H9 (cell line): Measurements from ENCODE around the gene KLRC3. TPM values are rescaled to one million over a fixed set of nuclear protein-coding genes. Genes with fewer than 3 reads are reported as not detected.

ENCODE experiments used
- DNase-seq: peaks from one replicate; pipeline ENCODE4 v3.0.0-alpha.2; 2017
- H2AFZ ChIP-seq: one replicate; pipeline ENCODE4 v1.6.1; 2013; ENCODE audit warnings: mild to moderate bottlenecking, low read length, control low read depth, moderate library complexity
- H2AK5ac ChIP-seq: 2 replicates; pipeline ENCODE4 v1.6.1; 2013; ENCODE audit warnings: low read length, control low read depth, mixed read lengths; ENCODE audit not compliant: insufficient read length
- H2BK120ac ChIP-seq: one replicate; pipeline ENCODE4 v1.6.1; 2013; ENCODE audit warnings: low read depth, mild to moderate bottlenecking, low read length, control low read depth, inconsistent platforms; ENCODE audit not compliant: poor library complexity, severe bottlenecking
- H2BK12ac ChIP-seq: 2 replicates; pipeline ENCODE4 v1.6.1; 2013; ENCODE audit warnings: low read length, control low read depth, mixed read lengths, low read depth; ENCODE audit not compliant: insufficient read length
- H2BK15ac ChIP-seq: 2 replicates; pipeline ENCODE4 v1.6.1; 2013; ENCODE audit warnings: low read depth, low read length, control low read depth
- H2BK20ac ChIP-seq: one replicate; pipeline ENCODE4 v1.6.1; 2013; ENCODE audit warnings: low read depth, mild to moderate bottlenecking, low read length, control low read depth, inconsistent platforms; ENCODE audit not compliant: poor library complexity, severe bottlenecking
- H2BK5ac ChIP-seq: 2 replicates; pipeline ENCODE4 v1.6.1; 2013; ENCODE audit warnings: low read length, control low read depth, mixed read lengths; ENCODE audit not compliant: insufficient read length
- H3K14ac ChIP-seq: 2 replicates; pipeline ENCODE4 v1.6.1; 2013; ENCODE audit warnings: low read length, control low read depth; ENCODE audit not compliant: insufficient read depth
- H3K18ac ChIP-seq: 2 replicates; pipeline ENCODE4 v1.6.1; 2013; ENCODE audit warnings: low read depth, mild to moderate bottlenecking, mixed read lengths, low read length, control low read depth; ENCODE audit not compliant: insufficient read length
- H3K23ac ChIP-seq: 2 replicates; pipeline ENCODE4 v1.6.1; 2013; ENCODE audit warnings: low read length, control low read depth, mixed read lengths, low read depth; ENCODE audit not compliant: insufficient read length
- H3K23me2 ChIP-seq: 2 replicates; pipeline ENCODE4 v1.6.1; 2013; ENCODE audit warnings: low read depth, mild to moderate bottlenecking, mixed read lengths, low read length, control low read depth; ENCODE audit not compliant: insufficient read length, poor library complexity, severe bottlenecking
- H3K27ac ChIP-seq: 2 replicates; pipeline ENCODE4 v1.5.1; 2013; ENCODE audit warnings: low read length, control low read depth, mixed read lengths, low read depth; ENCODE audit not compliant: insufficient read length
- H3K27me3 ChIP-seq: 2 replicates; pipeline ENCODE4 v1.6.1; 2013; ENCODE audit warnings: low read length, control low read depth, inconsistent platforms; ENCODE audit not compliant: insufficient read depth
- H3K4ac ChIP-seq: 2 replicates; pipeline ENCODE4 v1.6.1; 2013; ENCODE audit warnings: low read depth, mild to moderate bottlenecking, control low read depth, inconsistent platforms, low read length, moderate library complexity
- H3K4me1 ChIP-seq: 2 replicates; pipeline ENCODE4 v1.6.1; 2013; ENCODE audit warnings: low read length, control low read depth, inconsistent platforms; ENCODE audit not compliant: insufficient read depth
- H3K4me2 ChIP-seq: 2 replicates; pipeline ENCODE4 v1.6.1; 2013; ENCODE audit warnings: low read length, control low read depth, mixed read lengths; ENCODE audit not compliant: insufficient read length, insufficient read depth
- H3K56ac ChIP-seq: 2 replicates; pipeline ENCODE4 v1.6.1; 2013; ENCODE audit warnings: low read depth, mild to moderate bottlenecking, mixed read lengths, low read length, control low read depth; ENCODE audit not compliant: insufficient read length
- H3K79me1 ChIP-seq: 2 replicates; pipeline ENCODE4 v1.6.1; 2013; ENCODE audit warnings: low read depth, mild to moderate bottlenecking, moderate library complexity, low read length, control low read depth, inconsistent platforms; ENCODE audit not compliant: insufficient read depth, poor library complexity, severe bottlenecking
- H3K79me2 ChIP-seq: 2 replicates; pipeline ENCODE4 v1.6.1; 2013; ENCODE audit warnings: low read length, control low read depth, inconsistent platforms; ENCODE audit not compliant: insufficient read depth
- H3K9ac ChIP-seq: 2 replicates; pipeline ENCODE4 v1.6.1; 2013; ENCODE audit warnings: low read length, control low read depth, mixed read lengths; ENCODE audit not compliant: insufficient read length; ENCODE audit errors: extremely low read depth
- H3K9me3 ChIP-seq: one replicate; pipeline ENCODE4 v1.6.1; 2013; ENCODE audit warnings: low read depth, low read length, inconsistent platforms; ENCODE audit not compliant: control insufficient read depth
- H3T11ph ChIP-seq: one replicate; pipeline ENCODE4 v1.6.1; 2013; ENCODE audit warnings: mild to moderate bottlenecking, low read length, control low read depth, inconsistent platforms
- H4K20me1 ChIP-seq: one replicate; pipeline ENCODE4 v1.6.1; 2013; ENCODE audit not compliant: control insufficient read depth, insufficient read length, insufficient read depth
- H4K5ac ChIP-seq: 2 replicates; pipeline ENCODE4 v1.6.1; 2013; ENCODE audit warnings: low read depth, mild to moderate bottlenecking, mixed read lengths, low read length, control low read depth; ENCODE audit not compliant: insufficient read length
- H4K8ac ChIP-seq: replicated peaks from 2 replicates; pipeline ENCODE4 v1.6.1; 2013; ENCODE audit warnings: low read length, control low read depth, mixed read lengths, low read depth; ENCODE audit not compliant: insufficient read length
- H4K91ac ChIP-seq: 2 replicates; pipeline ENCODE4 v1.6.1; 2013; ENCODE audit warnings: low read depth, mild to moderate bottlenecking, moderate library complexity, mixed read lengths, low read length, control low read depth; ENCODE audit not compliant: insufficient read length
- H3K27ac Mint-ChIP-seq, 3 experiments: 2 replicates in 2 of 3; 3 replicates in 1 of 3; pipeline ENCODE4 v1.8.0; 2020 to 2021; ENCODE audit warnings: mixed read lengths in 3 of 3, mild to moderate bottlenecking in 1 of 3, moderate library complexity in 1 of 3
- H3K27me3 Mint-ChIP-seq: 2 replicates; pipeline ENCODE4 v1.8.0; 2021; ENCODE audit warnings: low read depth, mild to moderate bottlenecking, moderate library complexity, mixed read lengths
- H3K36me3 Mint-ChIP-seq, 3 experiments: 2 replicates in 2 of 3; 3 replicates in 1 of 3; pipeline ENCODE4 v1.8.0; 2020 to 2021; ENCODE audit warnings: low read depth in 3 of 3, mixed read lengths in 3 of 3; ENCODE audit not compliant: insufficient read depth in 1 of 3
- H3K4me1 Mint-ChIP-seq, 2 experiments: 2 replicates each; pipeline ENCODE4 v1.8.0; 2020; ENCODE audit warnings: mixed read lengths in 2 of 2
- H3K4me3 Mint-ChIP-seq, 2 experiments: 2 replicates in 1 of 2; 3 replicates in 1 of 2; pipeline ENCODE4 v1.8.0; 2020 to 2021; ENCODE audit warnings: mild to moderate bottlenecking in 2 of 2, mixed read lengths in 2 of 2, moderate library complexity in 1 of 2
- H3K9me3 Mint-ChIP-seq, 2 experiments: 2 replicates in 1 of 2; 3 replicates in 1 of 2; pipeline ENCODE4 v1.8.0; 2020; ENCODE audit warnings: mild to moderate bottlenecking in 2 of 2, mixed read lengths in 2 of 2, moderate library complexity in 1 of 2
- CTCF ChIP-seq: fragments of 200-600 bp; sonication (generic); conservative IDR thresholded peaks from 3 replicates; pipeline ENCODE4 v1.8.0; 2021; ENCODE audit warnings: antibody characterized with exemption, mild to moderate bottlenecking
- WGBS: extraction: QIAGEN DNeasy Blood & Tissue Kit; methylation state at CpG from one replicate; pipeline ENCODE4 v1.1.7; 2013; ENCODE audit warnings: missing lambda C conversion rate, low lambda C conversion rate, mixed read lengths; ENCODE audit not compliant: insufficient read length; ENCODE audit errors: extremely low coverage; 5-methylcytosine and 5-hydroxymethylcytosine counted together
- total RNA-seq: library from RNA; stranded (reverse); gene quantifications from 2 replicates; pipeline ENCODE4 v1.2.1, GENCODE V29; 2021

Gene KLRC3
- total RNA-seq, 1 experiment from 2014 or later, result not detected

- WGBS, result no CpG with 5 or more reads among the region's 3 CpGs
- Histone ChIP-seq H2BK15ac (no peak overlapping the region), H4K91ac (no peak overlapping the region), H2AK5ac (no peak overlapping the region), H2BK12ac (no peak overlapping the region), H2AFZ (no peak overlapping the region), H3K4me2 (no peak overlapping the region), H2BK20ac (no peak overlapping the region), H4K8ac (no peak overlapping the region), H3K23ac (no peak overlapping the region), H4K5ac (no peak overlapping the region), H3K9ac (no peak overlapping the region), H3K4ac (no peak overlapping the region), H3K14ac (no peak overlapping the region), H3T11ph (no peak overlapping the region), H3K56ac (no peak overlapping the region), H2BK5ac (no peak overlapping the region), H3K18ac (no peak overlapping the region), H3K9me3 (no peaks in the 10 kb centered on the region), H3K27ac (no peak overlapping the region), H4K20me1 (no peaks in the 10 kb centered on the region), H3K23me2 (no peaks in the 10 kb centered on the region), H3K79me2 (no peaks in the 10 kb centered on the region), H3K4me1 (no peaks in the 10 kb centered on the region; the same call in 1 of the 2 replicates), H3K27me3 (no peaks in the 10 kb centered on the region), H2BK120ac (no peak overlapping the region), H3K79me1 (no peaks in the 10 kb centered on the region)
- H3K27me3 Mint-ChIP-seq, result no peaks in the 10 kb centered on the region
- no peak overlapping the region for H3K4me3 Mint-ChIP-seq
- H3K27ac Mint-ChIP-seq, result no peak overlapping the region
- H3K36me3 Mint-ChIP-seq, result no peaks in the 10 kb centered on the region
- no peaks in the 10 kb centered on the region for H3K9me3 Mint-ChIP-seq
- TF ChIP-seq CTCF, result no peak
- no peak for DNase-seq
- H3K4me1 Mint-ChIP-seq, result peaks cover 4% of the 10 kb centered on the region in 2 experiments; a peak in 3 of 4 replicates
Observed at GRCh38 chr12:10393291-10393690, 27.1 kb downstream of the KLRC3 start.
